ENCODE data around the gene RELT.

DNA sequence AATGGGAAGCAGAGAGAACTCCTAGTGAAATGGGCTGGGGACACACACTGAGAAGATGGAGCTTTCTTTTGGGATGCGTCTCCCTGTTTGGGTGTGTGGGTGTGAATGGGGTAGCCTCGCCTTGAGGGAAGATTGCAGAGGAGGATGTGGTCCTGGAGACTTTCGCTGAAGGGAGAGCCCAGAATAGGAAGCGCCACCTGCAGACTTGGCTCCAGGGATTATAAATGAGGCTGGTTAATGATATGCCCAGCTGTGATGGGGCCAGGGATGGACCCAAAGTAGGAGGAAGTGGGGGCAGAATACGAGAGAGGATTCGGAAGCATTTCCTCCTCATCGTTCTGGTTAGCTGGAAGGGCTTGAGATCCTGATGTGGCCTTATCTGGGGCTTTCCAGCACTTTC, 13.7 kb downstream of the RELT start:
- no peak for TF ChIP-seq POLR2A (IDR thresholded peaks at IDR 0.05; ENCODE audit: low read depth, low read length)
- no peak for TF ChIP-seq POLR2AphosphoS5 (IDR thresholded peaks at IDR 0.05; ENCODE audit: low read depth, low read length)
- TF ChIP-seq TAF1 (IDR thresholded peaks at IDR 0.05; ENCODE audit: borderline replicate concordance, low read depth, low read length), result no peak
